ENCODE results near the gene PTPDC1.

PTPDC1 gene

GRCh38 chr9:94084314-94084713 is at the start of gene PTPDC1:
PTPDC1 (plus strand) TSS chr9:94084464; CDS start chr9:94084531, 67 bp downstream.
- DNase-seq (peak; percentile 5), ATAC-seq (peak; percentile 61)
- Mint-ChIP-seq H3K27ac (no peak within 1 kb of the TSS), H3K36me3 (ENCODE audit: low read depth) (peaks cover 5% of the 10 kb centered on the region), H3K4me3 (peak within 1 kb of the TSS; percentile 50), H3K27me3 (no peaks in the 10 kb centered on the region), H3K9me3 (no peaks in the 10 kb centered on the region), H3K4me1 (peaks cover 6% of the 10 kb centered on the region)

GRCh38 chr9:94034511-94034910 is 49.8 kb upstream of the PTPDC1 start:
- no peaks in the 10 kb centered on the region for H3K27me3 Mint-ChIP-seq
- no peak for ATAC-seq
- no peak overlapping the region for H3K4me3 Mint-ChIP-seq
- H3K36me3 Mint-ChIP-seq (ENCODE audit: low read depth), result peaks cover 2% of the 10 kb centered on the region
- H3K27ac Mint-ChIP-seq, result no peak overlapping the region
- H3K9me3 Mint-ChIP-seq, result no peaks in the 10 kb centered on the region
- DNase-seq, result no peak
- H3K4me1 Mint-ChIP-seq, result peaks cover 18% of the 10 kb centered on the region

GRCh38 chr9:94039786-94040185 is 44.5 kb upstream of the PTPDC1 start:
- ATAC-seq, result no peak
- H3K27ac Mint-ChIP-seq, result no peak overlapping the region

GRCh38 chr9:94042516-94043360 is 41.5 kb upstream of the PTPDC1 start:
- Mint-ChIP-seq H3K36me3 (ENCODE audit: low read depth) (peaks cover 2% of the 10 kb centered on the region), H3K4me1 (no peaks in the 10 kb centered on the region), H3K27me3 (no peaks in the 10 kb centered on the region), H3K27ac (no peak overlapping the region), H3K4me3 (no peak overlapping the region), H3K9me3 (no peaks in the 10 kb centered on the region)
- DNase-seq (no peak), ATAC-seq (no peak)

More at GRCh38 chr9:94039786-94040185, 44.5 kb upstream of the PTPDC1 start:
- H3K36me3 Mint-ChIP-seq (ENCODE audit: low read depth), result no peaks in the 10 kb centered on the region
- no peaks in the 10 kb centered on the region for H3K27me3 Mint-ChIP-seq
- no peak overlapping the region for H3K4me3 Mint-ChIP-seq
- H3K4me1 Mint-ChIP-seq, result no peaks in the 10 kb centered on the region
- no peaks in the 10 kb centered on the region for H3K9me3 Mint-ChIP-seq
- DNase-seq, result no peak

GRCh38 chr9:94054716-94055115 is 29.5 kb upstream of the PTPDC1 start:
- peaks cover 2% of the 10 kb centered on the region for H3K36me3 Mint-ChIP-seq (ENCODE audit: low read depth)
- no peaks in the 10 kb centered on the region for H3K4me1 Mint-ChIP-seq
- H3K9me3 Mint-ChIP-seq, result peaks cover 3% of the 10 kb centered on the region
- no peak overlapping the region for H3K27ac Mint-ChIP-seq
- DNase-seq, result no peak
- ATAC-seq, result no peak
- H3K27me3 Mint-ChIP-seq, result no peaks in the 10 kb centered on the region
- H3K4me3 Mint-ChIP-seq, result no peak overlapping the region

- ATAC-seq (no peak), DNase-seq (no peak)
- peaks cover under 1% of the 10 kb centered on the region for H3K9me3 Mint-ChIP-seq
- no peak overlapping the region for H3K4me3 Mint-ChIP-seq
- H3K36me3 Mint-ChIP-seq (ENCODE audit: low read depth), result peaks cover 2% of the 10 kb centered on the region
- H3K27ac Mint-ChIP-seq, result no peak overlapping the region
- H3K27me3 Mint-ChIP-seq, result no peaks in the 10 kb centered on the region
- no peaks in the 10 kb centered on the region for H3K4me1 Mint-ChIP-seq
These were observed 27.8 kb upstream of the PTPDC1 start for GRCh38 chr9:94056442-94056974.

- Mint-ChIP-seq H3K9me3 (peaks cover 11% of the 10 kb centered on the region), H3K27ac (no peak overlapping the region)
These were observed 26.3 kb upstream of the PTPDC1 start for GRCh38 chr9:94057918-94058317.

GRCh38 chr9:94061864-94062263 is 22.4 kb upstream of the PTPDC1 start:
- H3K36me3 Mint-ChIP-seq (ENCODE audit: low read depth), result peaks cover 10% of the 10 kb centered on the region
- no peak for ATAC-seq
- no peaks in the 10 kb centered on the region for H3K4me1 Mint-ChIP-seq
- no peak for DNase-seq
- H3K27me3 Mint-ChIP-seq, result no peaks in the 10 kb centered on the region
- H3K4me3 Mint-ChIP-seq, result no peak overlapping the region
- H3K9me3 Mint-ChIP-seq, result peaks cover 11% of the 10 kb centered on the region
- no peak overlapping the region for H3K27ac Mint-ChIP-seq

More at GRCh38 chr9:94057918-94058317, 26.3 kb upstream of the PTPDC1 start:
- no peaks in the 10 kb centered on the region for H3K4me1 Mint-ChIP-seq
- H3K4me3 Mint-ChIP-seq, result no peak overlapping the region
- no peak for ATAC-seq
- peaks cover 9% of the 10 kb centered on the region for H3K36me3 Mint-ChIP-seq (ENCODE audit: low read depth)
- H3K27me3 Mint-ChIP-seq, result no peaks in the 10 kb centered on the region
- DNase-seq, result no peak

GRCh38 chr9:94065535-94065961 is 18.7 kb upstream of the PTPDC1 start:
- Mint-ChIP-seq H3K27me3 (no peaks in the 10 kb centered on the region), H3K4me3 (no peak overlapping the region), H3K36me3 (ENCODE audit: low read depth) (peaks cover 9% of the 10 kb centered on the region), H3K27ac (no peak overlapping the region), H3K9me3 (peaks cover 11% of the 10 kb centered on the region), H3K4me1 (no peaks in the 10 kb centered on the region)
- DNase-seq, result peak; percentile 77
- peak; percentile 43 for ATAC-seq

GRCh38 chr9:94068257-94068656 is 16.0 kb upstream of the PTPDC1 start:
- Mint-ChIP-seq H3K9me3 (no peaks in the 10 kb centered on the region), H3K36me3 (ENCODE audit: low read depth) (peaks cover 7% of the 10 kb centered on the region), H3K4me1 (no peaks in the 10 kb centered on the region), H3K27ac (no peak overlapping the region), H3K4me3 (no peak overlapping the region), H3K27me3 (no peaks in the 10 kb centered on the region)
- DNase-seq, result no peak
- ATAC-seq, result no peak

- ATAC-seq (no peak), DNase-seq (no peak)
- Mint-ChIP-seq H3K4me3 (no peak overlapping the region), H3K27me3 (no peaks in the 10 kb centered on the region), H3K36me3 (ENCODE audit: low read depth) (peaks cover 13% of the 10 kb centered on the region), H3K27ac (no peak overlapping the region), H3K9me3 (no peaks in the 10 kb centered on the region), H3K4me1 (peaks cover 2% of the 10 kb centered on the region)
These were observed 7.7 kb upstream of the PTPDC1 start for GRCh38 chr9:94076557-94076956.

GRCh38 chr9:94078086-94078485 is 6.2 kb upstream of the PTPDC1 start:
- no peak for DNase-seq
- Mint-ChIP-seq H3K4me1 (peaks cover 4% of the 10 kb centered on the region), H3K36me3 (ENCODE audit: low read depth) (peaks cover 8% of the 10 kb centered on the region), H3K27ac (no peak overlapping the region), H3K27me3 (no peaks in the 10 kb centered on the region), H3K4me3 (no peak overlapping the region), H3K9me3 (no peaks in the 10 kb centered on the region)
- no peak for ATAC-seq

GRCh38 chr9:94079236-94079635 is 5.0 kb upstream of the PTPDC1 start:
- DNase-seq (no peak), ATAC-seq (no peak)
- Mint-ChIP-seq H3K27me3 (no peaks in the 10 kb centered on the region), H3K27ac (no peak overlapping the region), H3K4me3 (no peak overlapping the region), H3K36me3 (ENCODE audit: low read depth) (peaks cover 2% of the 10 kb centered on the region), H3K9me3 (no peaks in the 10 kb centered on the region), H3K4me1 (peaks cover 6% of the 10 kb centered on the region)

GRCh38 chr9:94080249-94080648 is 4.0 kb upstream of the PTPDC1 start:
- H3K4me1 Mint-ChIP-seq, result peaks cover 6% of the 10 kb centered on the region
- H3K27me3 Mint-ChIP-seq, result no peaks in the 10 kb centered on the region
- DNase-seq (no peak), ATAC-seq (no peak)
- H3K36me3 Mint-ChIP-seq (ENCODE audit: low read depth), result peaks cover 2% of the 10 kb centered on the region
- H3K4me3 Mint-ChIP-seq, result no peak overlapping the region
- H3K9me3 Mint-ChIP-seq, result no peaks in the 10 kb centered on the region
- no peak overlapping the region for H3K27ac Mint-ChIP-seq

GRCh38 chr9:94081435-94081834 is 2.8 kb upstream of the PTPDC1 start:
- Mint-ChIP-seq H3K4me3 (no peak overlapping the region), H3K4me1 (peaks cover 6% of the 10 kb centered on the region), H3K36me3 (ENCODE audit: low read depth) (peaks cover 5% of the 10 kb centered on the region), H3K9me3 (no peaks in the 10 kb centered on the region), H3K27me3 (no peaks in the 10 kb centered on the region), H3K27ac (no peak overlapping the region)
- ATAC-seq, result no peak
- DNase-seq, result no peak
